Hepatocyte (in vitro differentiated cells): ENCODE results near the gene DNAH17. TPM values are rescaled to one million over a fixed set of nuclear protein-coding genes. Genes with fewer than 3 reads are reported as not detected.

Source experiments
- DNase-seq: peaks from one replicate; pipeline ENCODE4 v3.0.0-alpha.2; 2016; ENCODE audit warnings: low spot score
- H2AFZ ChIP-seq: fragments of 200-600 bp; sonication (generic); 2 replicates; pipeline ENCODE4 v1.6.0; 2016; ENCODE audit warnings: antibody characterized with exemption, mild to moderate bottlenecking
- H3K27ac ChIP-seq: fragments of 200-600 bp; sonication (generic); 2 replicates; pipeline ENCODE4 v1.5.1; 2016; ENCODE audit warnings: mild to moderate bottlenecking
- H3K27me3 ChIP-seq: fragments of 200-600 bp; sonication (generic); 2 replicates; pipeline ENCODE4 v1.6.1; 2016
- H3K36me3 ChIP-seq: fragments of 200-600 bp; sonication (generic); replicated peaks from 2 replicates; pipeline ENCODE4 v1.5.1; 2016; ENCODE audit warnings: low read depth; ENCODE audit not compliant: insufficient read depth
- H3K4me1 ChIP-seq: fragments of 200-600 bp; sonication (generic); 2 replicates; pipeline ENCODE4 v1.5.1; 2016; ENCODE audit warnings: mild to moderate bottlenecking, moderate library complexity; ENCODE audit not compliant: insufficient read depth
- H3K4me2 ChIP-seq: fragments of 200-600 bp; sonication (generic); 2 replicates; pipeline ENCODE4 v1.6.0; 2016
- H3K4me3 ChIP-seq: fragments of 200-600 bp; sonication (generic); 2 replicates; pipeline ENCODE4 v1.5.1; 2016; ENCODE audit warnings: mild to moderate bottlenecking
- H3K79me2 ChIP-seq: fragments of 200-600 bp; sonication (generic); 2 replicates; pipeline ENCODE4 v1.6.0; 2017; ENCODE audit warnings: mild to moderate bottlenecking
- H3K9me2 ChIP-seq: fragments of 200-600 bp; sonication (generic); replicated peaks from 2 replicates; pipeline ENCODE4 v1.6.0; 2017; ENCODE audit warnings: mild to moderate bottlenecking; ENCODE audit not compliant: insufficient read depth
- H3K9me3 ChIP-seq: fragments of 200-600 bp; sonication (generic); 2 replicates; pipeline ENCODE4 v1.5.1; 2016; ENCODE audit warnings: low read depth, mild to moderate bottlenecking
- H4K20me1 ChIP-seq: fragments of 200-600 bp; sonication (generic); 2 replicates; pipeline ENCODE4 v1.6.0; 2016; ENCODE audit warnings: mild to moderate bottlenecking; ENCODE audit not compliant: insufficient read depth, poor library complexity, severe bottlenecking
- EZH2 ChIP-seq: fragments of 200-600 bp; sonication (generic); IDR thresholded peaks from 2 replicates; pipeline ENCODE4 v1.6.1; 2016; ENCODE audit warnings: antibody characterized with exemption, mild to moderate bottlenecking, borderline replicate concordance
- EZH2phosphoT487 ChIP-seq: fragments of 200-600 bp; sonication (generic); IDR thresholded peaks from one replicate; pipeline ENCODE4 v1.6.1; 2018; ENCODE audit warnings: antibody characterized with exemption, mild to moderate bottlenecking, low read depth, moderate library complexity; ENCODE audit not compliant: unreplicated experiment, severe bottlenecking
- WGBS: methylation state at CpG from one replicate; pipeline ENCODE4 v1.1.6; 2016; ENCODE audit warnings: low lambda C conversion rate; ENCODE audit errors: missing lambda C conversion rate; 5-methylcytosine and 5-hydroxymethylcytosine counted together
- polyA plus RNA-seq: library from polyadenylated mRNA; unstranded; fragments of >200 nt; fragmentation: Nextera tagmentation; extraction: Ambion mirVana; gene quantifications from 2 replicates; pipeline ENCODE4 v1.2.1, GENCODE V29; 2016
- total RNA-seq: library from RNA; depleted of rRNA; stranded (reverse); fragments of >200 nt; gene quantifications from 2 replicates; pipeline ENCODE4 v1.2.3, GENCODE V29; 2014
- TF ChIP-seq, protein P1 (sequence below): fragments of 200-600 bp; sonication (generic); IDR thresholded peaks from 2 replicates; pipeline ENCODE4 v1.5.1; 2016; ENCODE audit warnings: antibody characterized with exemption, mild to moderate bottlenecking; ENCODE audit not compliant: poor library complexity

Gene DNAH17
- total and polyA plus RNA-seq, 2 experiments from 2014 or later: 0.20 to 1.5 TPM

DNA sequence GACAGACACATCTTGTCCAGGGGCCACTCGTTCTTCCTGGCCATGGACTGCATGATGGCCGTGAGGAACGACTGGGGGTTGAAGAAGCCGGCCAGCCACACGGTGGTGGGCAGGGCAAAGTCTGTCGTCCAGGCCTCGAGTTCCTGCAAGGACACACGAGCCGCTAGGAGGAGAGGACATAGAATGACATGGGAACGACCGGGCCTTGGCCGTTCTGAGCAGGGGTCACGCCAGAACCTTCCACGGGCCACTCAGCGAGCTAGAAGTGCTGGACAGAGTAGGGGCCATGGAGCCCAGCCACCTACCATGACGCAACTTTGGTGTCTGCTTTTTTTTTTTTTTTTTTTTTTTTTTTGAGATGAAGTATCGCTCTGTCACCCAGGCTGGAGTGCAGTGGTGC is 151.8 kb downstream of the DNAH17 start:
- WGBS: 91% methylated on average over 17 of the region's 17 CpGs
- DNase-seq: no peak
- Histone ChIP-seq H3K79me2 (peaks cover 5% of the 10 kb centered on the region), H3K27ac (no peak overlapping the region), H3K9me2 (no peaks in the 10 kb centered on the region), H3K4me2 (no peak overlapping the region), H3K4me3 (no peak overlapping the region), H4K20me1 (no peaks in the 10 kb centered on the region), H3K36me3 (no peaks in the 10 kb centered on the region), H2AFZ (no peak overlapping the region), H3K4me1 (peaks cover 23% of the 10 kb centered on the region), H3K27me3 (no peaks in the 10 kb centered on the region), H3K9me3 (no peaks in the 10 kb centered on the region)
- TF ChIP-seq, protein P1, sequence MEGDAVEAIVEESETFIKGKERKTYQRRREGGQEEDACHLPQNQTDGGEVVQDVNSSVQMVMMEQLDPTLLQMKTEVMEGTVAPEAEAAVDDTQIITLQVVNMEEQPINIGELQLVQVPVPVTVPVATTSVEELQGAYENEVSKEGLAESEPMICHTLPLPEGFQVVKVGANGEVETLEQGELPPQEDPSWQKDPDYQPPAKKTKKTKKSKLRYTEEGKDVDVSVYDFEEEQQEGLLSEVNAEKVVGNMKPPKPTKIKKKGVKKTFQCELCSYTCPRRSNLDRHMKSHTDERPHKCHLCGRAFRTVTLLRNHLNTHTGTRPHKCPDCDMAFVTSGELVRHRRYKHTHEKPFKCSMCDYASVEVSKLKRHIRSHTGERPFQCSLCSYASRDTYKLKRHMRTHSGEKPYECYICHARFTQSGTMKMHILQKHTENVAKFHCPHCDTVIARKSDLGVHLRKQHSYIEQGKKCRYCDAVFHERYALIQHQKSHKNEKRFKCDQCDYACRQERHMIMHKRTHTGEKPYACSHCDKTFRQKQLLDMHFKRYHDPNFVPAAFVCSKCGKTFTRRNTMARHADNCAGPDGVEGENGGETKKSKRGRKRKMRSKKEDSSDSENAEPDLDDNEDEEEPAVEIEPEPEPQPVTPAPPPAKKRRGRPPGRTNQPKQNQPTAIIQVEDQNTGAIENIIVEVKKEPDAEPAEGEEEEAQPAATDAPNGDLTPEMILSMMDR: no peak
- TF ChIP-seq EZH2: no peak
- no peak for TF ChIP-seq EZH2phosphoT487

DNA sequence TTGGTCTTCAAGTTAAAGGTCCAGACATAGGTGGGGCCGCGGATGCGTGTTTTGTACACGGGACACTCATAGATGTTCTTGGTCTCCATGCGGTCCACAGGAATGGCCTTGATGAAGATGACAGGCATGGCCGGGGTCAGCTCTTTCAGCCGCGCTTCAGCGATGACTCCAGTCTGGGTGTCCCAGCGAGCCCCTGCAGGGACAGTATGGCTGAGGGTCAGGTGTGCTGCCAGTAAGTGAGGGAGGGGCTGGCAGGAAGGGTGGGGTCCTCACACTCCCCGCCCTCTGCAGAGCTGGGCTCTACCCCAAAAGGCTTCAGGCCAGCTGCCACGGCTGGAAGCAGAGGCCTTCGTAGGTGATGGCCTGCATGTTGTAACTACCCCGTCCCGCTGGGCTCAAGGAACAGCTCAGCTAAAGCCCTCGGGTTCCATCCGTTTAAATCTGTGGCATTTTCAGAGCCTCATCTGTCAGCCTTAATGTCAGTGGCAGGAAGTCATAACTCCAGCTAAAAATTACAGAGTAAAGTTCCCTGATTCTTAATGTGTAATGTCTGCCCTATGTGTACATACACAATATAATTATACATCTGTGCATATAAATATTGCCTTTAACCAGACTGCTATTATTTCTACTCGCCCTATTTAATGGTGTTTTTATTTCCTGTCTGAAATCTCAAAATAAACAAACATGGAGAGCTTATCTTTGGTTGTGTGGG is 153.1 kb downstream of the DNAH17 start:
- Histone ChIP-seq H3K4me3 (no peak overlapping the region), H3K79me2 (peaks cover 7% of the 10 kb centered on the region), H2AFZ (no peak overlapping the region), H3K36me3 (no peaks in the 10 kb centered on the region), H3K4me1 (peaks cover 27% of the 10 kb centered on the region), H3K9me3 (no peaks in the 10 kb centered on the region), H3K9me2 (no peaks in the 10 kb centered on the region), H3K27ac (no peak overlapping the region), H3K4me2 (no peak overlapping the region), H3K27me3 (no peaks in the 10 kb centered on the region), H4K20me1 (no peaks in the 10 kb centered on the region)
- no peak for TF ChIP-seq EZH2phosphoT487
- no peak for TF ChIP-seq EZH2
- TF ChIP-seq, protein P1: no peak
- WGBS: 84% methylated on average over 18 of the region's 18 CpGs
- DNase-seq: no peak

DNA sequence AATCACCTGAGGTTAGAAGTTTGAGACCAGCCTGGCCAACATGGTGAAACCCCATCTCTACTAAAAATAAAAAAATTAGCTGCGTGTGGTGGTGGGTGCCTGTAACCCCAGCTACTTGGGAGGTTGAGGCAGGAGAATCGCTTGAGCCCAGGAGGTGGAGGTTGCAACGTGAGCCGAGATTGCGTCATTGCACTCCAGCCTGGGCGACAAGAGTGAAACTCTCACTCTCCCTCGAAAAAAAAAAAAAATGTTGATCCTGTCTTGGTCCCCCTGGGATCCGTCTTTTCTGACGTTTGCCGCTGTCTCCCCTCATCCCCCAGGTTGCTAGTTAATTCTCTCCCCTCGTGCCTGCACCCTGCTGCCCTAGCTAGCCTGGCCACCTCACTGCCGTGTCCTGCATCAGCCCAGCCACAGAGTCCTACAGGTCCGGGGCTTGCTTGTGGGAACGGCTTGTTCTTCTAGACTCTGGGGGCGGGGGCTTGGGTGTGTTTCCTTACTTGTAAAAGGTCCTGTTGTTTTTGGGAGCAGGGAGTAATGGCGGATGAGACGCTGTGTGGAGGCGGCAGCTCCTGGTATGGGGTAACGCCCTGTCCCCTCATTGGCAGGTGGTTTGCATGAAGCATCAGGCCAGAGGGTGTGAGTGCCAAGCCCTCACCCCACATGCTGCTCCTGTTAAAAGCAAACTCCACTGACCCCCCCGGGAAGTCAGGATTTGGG is 154.2 kb downstream of the DNAH17 start:
- TF ChIP-seq, protein P1: no peak
- no peak for TF ChIP-seq EZH2phosphoT487
- no peak for TF ChIP-seq EZH2
- Histone ChIP-seq H3K4me3 (no peak overlapping the region), H3K27me3 (no peaks in the 10 kb centered on the region), H4K20me1 (no peaks in the 10 kb centered on the region), H3K4me1 (peaks cover 23% of the 10 kb centered on the region), H3K27ac (no peak overlapping the region), H3K9me3 (no peaks in the 10 kb centered on the region), H3K4me2 (no peak overlapping the region), H2AFZ (no peak overlapping the region), H3K79me2 (peaks cover 18% of the 10 kb centered on the region), H3K9me2 (no peaks in the 10 kb centered on the region), H3K36me3 (no peaks in the 10 kb centered on the region)
- DNase-seq: no peak
- 94% methylated on average over 20 of the region's 20 CpGs for WGBS
